ENCODE results near the gene LEFTY2.

- TF ChIP-seq CTCF (IDR thresholded peaks at IDR 0.05) (no peak), POLR2A (IDR thresholded peaks at IDR 0.05) (no peak)
Measured at GRCh38 chr1:225919906-225920305, 21.1 kb downstream of the LEFTY2 start.

Measured in testis (tissue), 2 donors.